HepG2 (cell line): ENCODE results near the gene PRDM9. TPM values are rescaled to one million over a fixed set of nuclear protein-coding genes. Genes with fewer than 3 reads are reported as not detected.

Source experiments
- ATAC-seq: fragments of 200-7000 bp; cut with Tn5 transposase; 3 replicates; pipeline ENCODE4 v1.9.1; 2020; ENCODE audit warnings: mild to moderate bottlenecking, moderate library complexity
- BruUV-seq: library from RNA; stranded (reverse); fragments of 400-500 nt; replicated peaks from 2 replicates; lab custom pipeline; 2021; lab: Mats Ljungman, UMichigan
- CTCF ChIA-PET: fragments of 300-600 bp; formaldehyde crosslinking; extraction: SDS; loops from one replicate; lab custom pipeline; 2021; ENCODE audit warnings: low total read pairs, inconsistent platforms, low intra/inter-chr PET ratio; lab: Yijun Ruan, JAX
- POLR2A ChIA-PET: fragments of 350-600 bp; sonication (Branson Sonifier 250); formaldehyde crosslinking; loops from one replicate; lab custom pipeline; 2020; ENCODE audit warnings: antibody characterized with exemption, inconsistent platforms; lab: Yijun Ruan, JAX
- DNase-seq: peaks from one replicate; pipeline ENCODE4 v3.0.0-alpha.2; 2015; ENCODE audit warnings: low spot score
- FAIRE-seq: peaks from 3 replicates; lab custom pipeline; 2011; peaks lifted over from hg19 to GRCh38; lab: Jason Lieb, UNC
- H2AFZ ChIP-seq: one replicate; pipeline ENCODE4 v1.6.1; 2011; ENCODE audit warnings: low read length, inconsistent platforms
- H3K27ac ChIP-seq: fragments of 300-600 bp; 3 replicates; pipeline ENCODE4 v1.8.0; 2011; ENCODE audit warnings: mixed run types, mild to moderate bottlenecking, mixed read lengths, low read length, inconsistent platforms; ENCODE audit not compliant: insufficient read depth; ENCODE audit errors: extremely low read length
- H3K27me3 ChIP-seq, 2 experiments: fragments of 200-600 bp in 1 of 2; 2 replicates in 1 of 2; 3 replicates in 1 of 2; pipeline versions ENCODE4 v1.6.0 to v1.8.0; 2011; ENCODE audit warnings: low read length in 2 of 2, mild to moderate bottlenecking in 2 of 2, moderate library complexity in 2 of 2, inconsistent platforms in 1 of 2; ENCODE audit not compliant: insufficient read depth in 2 of 2, control insufficient read depth in 1 of 2
- H3K36me3 ChIP-seq, 2 experiments: fragments of 200-600 bp in 1 of 2; replicated peaks in 1 of 2; 2 replicates in 1 of 2; 3 replicates in 1 of 2; pipeline versions ENCODE4 v1.5.1 to v1.8.0; 2011; ENCODE audit warnings: low read length in 2 of 2, inconsistent platforms in 1 of 2; ENCODE audit not compliant: insufficient read depth in 2 of 2, control insufficient read depth in 1 of 2
- H3K4me1 ChIP-seq: 2 replicates; pipeline ENCODE4 v1.5.1; 2012; ENCODE audit warnings: low read length, inconsistent platforms; ENCODE audit not compliant: insufficient read depth
- H3K4me2 ChIP-seq: 2 replicates; pipeline ENCODE4 v1.6.0; 2011; ENCODE audit warnings: low read depth, low read length, inconsistent platforms
- H3K4me3 ChIP-seq, 3 experiments: fragments of 200-600 bp in 1 of 3; sonication (generic), shearing (Covaris generic) in 1 of 3; replicated peaks in 1 of 3; 2 replicates each; pipeline ENCODE4 v1.5.1; 2011 to 2016; ENCODE audit warnings: low read length in 3 of 3, inconsistent platforms in 2 of 3, low read depth in 2 of 3, mild to moderate bottlenecking in 2 of 3, control low read depth in 1 of 3, mixed read lengths in 1 of 3; ENCODE audit not compliant: insufficient read depth in 1 of 3
- H3K79me2 ChIP-seq: one replicate; pipeline ENCODE4 v1.6.1; 2011; ENCODE audit warnings: low read length, inconsistent platforms; ENCODE audit not compliant: insufficient read depth
- H3K9ac ChIP-seq: 2 replicates; pipeline ENCODE4 v1.6.0; 2011; ENCODE audit warnings: mild to moderate bottlenecking, low read depth, low read length, inconsistent platforms; ENCODE audit not compliant: insufficient read depth
- H3K9me3 ChIP-seq: 2 replicates; pipeline ENCODE4 v1.5.1; 2012; ENCODE audit warnings: mild to moderate bottlenecking, low read length
- H4K20me1 ChIP-seq: 2 replicates; pipeline ENCODE4 v1.6.0; 2011; ENCODE audit warnings: inconsistent platforms, mild to moderate bottlenecking, low read length, moderate library complexity; ENCODE audit not compliant: insufficient read depth
- EHMT2 ChIP-seq: fragments of 200-600 bp; sonication (generic); IDR thresholded peaks from 2 replicates; pipeline ENCODE4 v1.7.0; 2017; ENCODE audit warnings: antibody characterized with exemption, low read depth, low read length, borderline replicate concordance
- MLXIP ChIP-seq: sonication (generic); formaldehyde crosslinking; IDR thresholded peaks from 2 replicates; pipeline ENCODE4 v1.9.0; 2021; ENCODE audit warnings: missing genetic modification reagents, borderline replicate concordance
- RNF2 ChIP-seq: fragments of 450-650 bp; conservative IDR thresholded peaks from 2 replicates; pipeline ENCODE4 v1.6.1; 2016; ENCODE audit warnings: low read depth
- SMYD3 ChIP-seq: sonication (generic); formaldehyde crosslinking; IDR thresholded peaks from 2 replicates; pipeline ENCODE4 v1.8.1; 2023; ENCODE audit warnings: mild to moderate bottlenecking, missing genetic modification reagents
- STAG1 ChIP-seq: sonication (generic); formaldehyde crosslinking; IDR thresholded peaks from 2 replicates; pipeline ENCODE4 v1.4.0; 2020; ENCODE audit warnings: missing genetic modification reagents
- XBP1 ChIP-seq: sonication (generic); formaldehyde crosslinking; IDR thresholded peaks from 2 replicates; pipeline ENCODE4 v1.5.0; 2020; ENCODE audit warnings: missing genetic modification reagents
- ZBTB21 ChIP-seq: sonication (generic); formaldehyde crosslinking; IDR thresholded peaks from 2 replicates; pipeline ENCODE4 v1.4.0; 2020; ENCODE audit warnings: missing genetic modification reagents
- ZNF337 ChIP-seq: sonication (generic); formaldehyde crosslinking; IDR thresholded peaks from 2 replicates; pipeline ENCODE4 v1.5.1; 2020; ENCODE audit warnings: missing genetic modification reagents, low read depth, mild to moderate bottlenecking, borderline replicate concordance
- ZNF354B ChIP-seq: sonication (generic); formaldehyde crosslinking; IDR thresholded peaks from 2 replicates; pipeline ENCODE4 v1.8.0; 2022; ENCODE audit warnings: mild to moderate bottlenecking, missing genetic modification reagents
- ZNF713 ChIP-seq: sonication (generic); formaldehyde crosslinking; IDR thresholded peaks from 2 replicates; pipeline ENCODE4 v1.4.0; 2020; ENCODE audit warnings: mild to moderate bottlenecking, missing genetic modification reagents
- WGBS: methylation state at CpG from one replicate; pipeline ENCODE4 v1.1.6; 2017; ENCODE audit warnings: low lambda C conversion rate; 5-methylcytosine and 5-hydroxymethylcytosine counted together
- in situ Hi-C: cut with HindIII; loops from 2 replicates; pipeline ENCODE4 v1.10.0; 2017; ENCODE audit warnings: low pct_unique_long_range_greater_than_20kb; ENCODE audit not compliant: extremely low pct_ligation_motif_present
- intact Hi-C: fragments of 100-400 bp; cut with micrococcal nuclease; formaldehyde crosslinking; loops from one replicate; pipeline ENCODE4 v1.10.0; 2022; ENCODE audit not compliant: unreplicated experiment
- polyA plus RNA-seq, 8 experiments: library from polyadenylated mRNA; depleted of rRNA in 3 of 8; stranded (reverse) in 7 of 8; unstranded in 1 of 8; fragments of >200 nt; fragmentation: Illumina TruSeq in 4 of 8; extraction: Trizol in 4 of 8; gene quantifications; 2 replicates each; pipeline versions ENCODE4 v1.2.1 to v1.2.3, GENCODE V29; 2011 to 2016; ENCODE audit warnings: low read depth in 4 of 8, missing spikeins in 1 of 8, mixed read lengths in 1 of 8; ENCODE audit not compliant: insufficient read depth in 1 of 8
- total RNA-seq, 5 experiments: library from RNA; depleted of rRNA; stranded (reverse); fragments of >200 nt; fragmentation: Illumina TruSeq; extraction: Trizol; gene quantifications; 2 replicates each; pipeline ENCODE4 v1.2.3, GENCODE V29; 2016; ENCODE audit warnings: low read depth in 1 of 5
- TF ChIP-seq, protein P1 (sequence below): sonication (generic); formaldehyde crosslinking; IDR thresholded peaks from 2 replicates; pipeline ENCODE4 v1.4.0; 2020; ENCODE audit warnings: missing genetic modification reagents, mild to moderate bottlenecking, borderline replicate concordance
- TF ChIP-seq, protein P2 (sequence below): sonication (generic); formaldehyde crosslinking; IDR thresholded peaks from 2 replicates; pipeline ENCODE4 v1.4.0; 2020; ENCODE audit warnings: missing genetic modification reagents, mild to moderate bottlenecking, borderline replicate concordance

Gene PRDM9
- total and polyA plus RNA-seq, 2 of the 13 experiments (the other 11 are each of a cell fraction or from before 2014, with no cell fraction given): not detected

DNA sequence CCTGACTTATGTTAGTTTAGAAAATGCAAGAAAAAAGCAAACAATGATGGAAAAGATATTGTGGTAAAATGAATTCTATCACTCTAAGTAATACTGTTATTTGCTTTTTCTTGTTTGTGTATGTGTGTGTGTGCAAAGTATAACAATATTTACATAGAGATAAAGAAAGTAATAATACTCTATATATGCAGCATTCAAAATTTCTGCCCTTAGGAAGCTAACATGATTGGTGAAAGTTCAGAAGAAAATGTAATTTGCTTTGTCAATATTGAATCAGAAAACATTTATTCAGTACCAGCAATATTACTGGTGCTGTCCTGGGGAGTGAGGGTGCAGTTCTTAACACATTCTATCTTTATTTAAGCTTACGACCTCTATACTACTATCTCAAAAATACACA lies 12.9 kb upstream of the PRDM9 start (continued):
- TF ChIP-seq ZNF713 (CRISPR knock-in tag): no peak
- TF ChIP-seq, protein P1, sequence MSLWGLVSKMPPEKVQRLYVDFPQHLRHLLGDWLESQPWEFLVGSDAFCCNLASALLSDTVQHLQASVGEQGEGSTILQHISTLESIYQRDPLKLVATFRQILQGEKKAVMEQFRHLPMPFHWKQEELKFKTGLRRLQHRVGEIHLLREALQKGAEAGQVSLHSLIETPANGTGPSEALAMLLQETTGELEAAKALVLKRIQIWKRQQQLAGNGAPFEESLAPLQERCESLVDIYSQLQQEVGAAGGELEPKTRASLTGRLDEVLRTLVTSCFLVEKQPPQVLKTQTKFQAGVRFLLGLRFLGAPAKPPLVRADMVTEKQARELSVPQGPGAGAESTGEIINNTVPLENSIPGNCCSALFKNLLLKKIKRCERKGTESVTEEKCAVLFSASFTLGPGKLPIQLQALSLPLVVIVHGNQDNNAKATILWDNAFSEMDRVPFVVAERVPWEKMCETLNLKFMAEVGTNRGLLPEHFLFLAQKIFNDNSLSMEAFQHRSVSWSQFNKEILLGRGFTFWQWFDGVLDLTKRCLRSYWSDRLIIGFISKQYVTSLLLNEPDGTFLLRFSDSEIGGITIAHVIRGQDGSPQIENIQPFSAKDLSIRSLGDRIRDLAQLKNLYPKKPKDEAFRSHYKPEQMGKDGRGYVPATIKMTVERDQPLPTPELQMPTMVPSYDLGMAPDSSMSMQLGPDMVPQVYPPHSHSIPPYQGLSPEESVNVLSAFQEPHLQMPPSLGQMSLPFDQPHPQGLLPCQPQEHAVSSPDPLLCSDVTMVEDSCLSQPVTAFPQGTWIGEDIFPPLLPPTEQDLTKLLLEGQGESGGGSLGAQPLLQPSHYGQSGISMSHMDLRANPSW (CRISPR knock-in tag): no peak
- TF ChIP-seq, all 625 proteins: peak for 0

DNA sequence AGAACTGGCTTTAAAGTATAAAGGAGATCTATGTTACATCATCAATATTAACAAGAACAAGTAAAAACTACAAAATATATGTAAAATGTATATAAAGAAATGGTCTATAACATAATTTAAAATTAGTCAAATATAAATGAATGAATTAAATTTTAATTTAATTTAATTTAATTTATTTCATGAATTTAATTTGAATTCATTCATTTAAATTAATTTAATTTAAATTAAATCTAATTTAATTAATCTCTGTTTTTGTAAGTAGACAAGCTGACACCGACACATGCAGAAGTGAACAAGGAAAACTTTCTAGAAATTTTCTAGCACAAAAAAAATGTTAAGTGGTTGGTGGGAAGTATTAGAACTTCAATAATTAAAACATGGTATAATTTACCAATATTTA lies 10.8 kb upstream of the PRDM9 start:
- DNase-seq (no peak), FAIRE-seq (no peak), ATAC-seq (no peak)
- ChIA-PET CTCF (no interaction called here), POLR2A (no interaction called here)
- 2% methylated on average over 1 of the region's 1 CpG for WGBS
- Histone ChIP-seq H3K27me3 (no peaks in the 10 kb centered on the region), H3K36me3 (no peaks in the 10 kb centered on the region), H2AFZ (no peak overlapping the region), H3K27ac (no peak overlapping the region), H3K79me2 (no peaks in the 10 kb centered on the region), H3K9ac (no peak overlapping the region), H3K4me2 (no peak overlapping the region), H3K4me3 (no peak overlapping the region), H4K20me1 (no peaks in the 10 kb centered on the region), H3K4me1 (no peaks in the 10 kb centered on the region), H3K9me3 (peaks cover 14% of the 10 kb centered on the region)
- TF ChIP-seq ZNF337 (CRISPR knock-in tag) (no peak), RNF2 (no peak), SMYD3 (no peak), XBP1 (no peak), ZNF354B (no peak), ZBTB21 (CRISPR knock-in tag) (no peak), STAG1 (CRISPR knock-in tag) (no peak), EHMT2 (no peak), MLXIP (CRISPR knock-in tag) (no peak)
- TF ChIP-seq, protein P2, sequence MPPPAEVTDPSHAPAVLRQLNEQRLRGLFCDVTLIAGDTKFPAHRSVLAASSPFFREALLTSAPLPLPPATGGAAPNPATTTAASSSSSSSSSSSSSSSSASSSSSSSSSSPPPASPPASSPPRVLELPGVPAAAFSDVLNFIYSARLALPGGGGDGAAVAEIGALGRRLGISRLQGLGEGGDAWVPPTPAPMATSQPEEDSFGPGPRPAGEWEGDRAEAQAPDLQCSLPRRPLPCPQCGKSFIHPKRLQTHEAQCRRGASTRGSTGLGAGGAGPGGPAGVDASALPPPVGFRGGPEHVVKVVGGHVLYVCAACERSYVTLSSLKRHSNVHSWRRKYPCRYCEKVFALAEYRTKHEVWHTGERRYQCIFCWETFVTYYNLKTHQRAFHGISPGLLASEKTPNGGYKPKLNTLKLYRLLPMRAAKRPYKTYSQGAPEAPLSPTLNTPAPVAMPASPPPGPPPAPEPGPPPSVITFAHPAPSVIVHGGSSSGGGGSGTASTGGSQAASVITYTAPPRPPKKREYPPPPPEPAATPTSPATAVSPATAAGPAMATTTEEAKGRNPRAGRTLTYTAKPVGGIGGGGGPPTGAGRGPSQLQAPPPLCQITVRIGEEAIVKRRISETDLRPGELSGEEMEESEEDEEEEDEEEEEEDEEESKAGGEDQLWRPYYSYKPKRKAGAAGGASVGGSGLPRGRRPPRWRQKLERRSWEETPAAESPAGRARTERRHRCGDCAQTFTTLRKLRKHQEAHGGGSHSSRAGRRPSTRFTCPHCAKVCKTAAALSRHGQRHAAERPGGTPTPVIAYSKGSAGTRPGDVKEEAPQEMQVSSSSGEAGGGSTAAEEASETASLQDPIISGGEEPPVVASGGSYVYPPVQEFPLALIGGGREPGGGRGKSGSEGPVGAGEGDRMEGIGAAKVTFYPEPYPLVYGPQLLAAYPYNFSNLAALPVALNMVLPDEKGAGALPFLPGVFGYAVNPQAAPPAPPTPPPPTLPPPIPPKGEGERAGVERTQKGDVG (CRISPR knock-in tag): no peak
- BruUV-seq: no TSS peak
- in situ Hi-C loops: no loop called here
- intact Hi-C loops: no loop called here
